Middle frontal gyrus (tissue), 1 donor: ENCODE results near the gene VEZF1.

ENCODE experiments used
- DNase-seq: peaks from one replicate; pipeline ENCODE4 v3.0.0-alpha.2; 2015; ENCODE audit warnings: low spot score; ENCODE audit errors: extremely low spot score

The VEZF1 gene

GRCh38 chr17:57953705-57954396 is 34.2 kb downstream of the VEZF1 start:
- DNase-seq: no peak

GRCh38 chr17:57953219-57953618 is 34.8 kb downstream of the VEZF1 start:
- no peak for DNase-seq

- DNase-seq: no peak
Observed at GRCh38 chr17:57949649-57950048, 38.4 kb downstream of the VEZF1 start.

GRCh38 chr17:57948555-57949420 is 39.3 kb downstream of the VEZF1 start:
- DNase-seq: no peak

- no peak for DNase-seq
Observed at GRCh38 chr17:57948169-57948554, 39.9 kb downstream of the VEZF1 start.

GRCh38 chr17:57947369-57947768 is 40.7 kb downstream of the VEZF1 start:
- DNase-seq: no peak

GRCh38 chr17:57946798-57947358 is 41.2 kb downstream of the VEZF1 start:
- DNase-seq: no peak

- no peak for DNase-seq
Observed at GRCh38 chr17:57945996-57946797, 41.9 kb downstream of the VEZF1 start.

GRCh38 chr17:57944908-57945307 is 43.1 kb downstream of the VEZF1 start:
- DNase-seq: no peak

- no peak for DNase-seq
Observed at GRCh38 chr17:57943645-57944044, 44.4 kb downstream of the VEZF1 start.

- DNase-seq: no peak
Observed at GRCh38 chr17:57943140-57943539, 44.9 kb downstream of the VEZF1 start.

- no peak for DNase-seq
Observed at GRCh38 chr17:57941384-57942370, 46.4 kb downstream of the VEZF1 start.

GRCh38 chr17:57940653-57941329 is 47.3 kb downstream of the VEZF1 start:
- DNase-seq: no peak

- no peak for DNase-seq
Observed at GRCh38 chr17:57940231-57940630, 47.8 kb downstream of the VEZF1 start.

GRCh38 chr17:57939797-57940196 is 48.3 kb downstream of the VEZF1 start:
- DNase-seq: no peak

- no peak for DNase-seq
Observed at GRCh38 chr17:57938061-57938502, 50.0 kb downstream of the VEZF1 start.

GRCh38 chr17:57937492-57937891 is 50.6 kb downstream of the VEZF1 start:
- no peak for DNase-seq

GRCh38 chr17:57935833-57936807 is 51.9 kb downstream of the VEZF1 start:
- peak; percentile 28 for DNase-seq
